Measurements from ENCODE around the gene C11orf91. TPM values are rescaled to one million over a fixed set of nuclear protein-coding genes. Genes with fewer than 3 reads are reported as not detected.

Gene C11orf91
- total RNA-seq, 2 donors from 2014 or later = 1.0 TPM; not detected in 1

- H3K4me1 ChIP-seq (ENCODE audit: control insufficient read depth, insufficient read depth, low read length) = no peaks in the 10 kb centered on the region
- peaks cover 9% of the 10 kb centered on the region for H3K9me3 Mint-ChIP-seq
- H3K4me1 Mint-ChIP-seq = peaks cover 21% of the 10 kb centered on the region
- no peak overlapping the region for H3K4me3 Mint-ChIP-seq
- no peaks in the 10 kb centered on the region for H3K27me3 Mint-ChIP-seq (ENCODE audit: insufficient read depth)
- no peak for DNase-seq
- WGBS, 2 experiments (ENCODE audit: insufficient coverage in 1 of 2, insufficient read length in 1 of 2) = 88 to 91% methylated on average over 5 of the region's 5 CpGs
- TF ChIP-seq CTCF (conservative IDR thresholded peaks at IDR 0.05) = no peak
- H3K27me3 ChIP-seq (ENCODE audit: control insufficient read depth, insufficient read depth, low read length, poor library complexity, severe bottlenecking) = no peaks in the 10 kb centered on the region
- H3K4me3 ChIP-seq (ENCODE audit: low read length) = no peak overlapping the region
- no peak overlapping the region for H3K27ac Mint-ChIP-seq
- no peak overlapping the region for H3K9ac ChIP-seq (ENCODE audit: extremely low read depth, low read length, poor library complexity, severe bottlenecking)
- H3K27ac ChIP-seq (ENCODE audit: low read depth, low read length) = no peak overlapping the region
- peaks cover 22% of the 10 kb centered on the region for H3K36me3 Mint-ChIP-seq (ENCODE audit: low read depth)
- H3K36me3 ChIP-seq (ENCODE audit: control insufficient read depth, insufficient read depth, low read length) = peaks cover 19% of the 10 kb centered on the region
- no peaks in the 10 kb centered on the region for H3K9me3 ChIP-seq (ENCODE audit: control insufficient read depth, low read length)
Observed at GRCh38 chr11:33725496-33725895, 24.9 kb upstream of the C11orf91 start.

- Mint-ChIP-seq H3K27me3 (ENCODE audit: insufficient read depth) (no peaks in the 10 kb centered on the region), H3K4me1 (peaks cover 21% of the 10 kb centered on the region), H3K36me3 (ENCODE audit: low read depth) (peaks cover 28% of the 10 kb centered on the region), H3K27ac (peak overlapping the region; percentile 74), H3K4me3 (no peak overlapping the region), H3K9me3 (peaks cover 9% of the 10 kb centered on the region)
- no peaks in the 10 kb centered on the region for H3K4me1 ChIP-seq (ENCODE audit: control insufficient read depth, insufficient read depth, low read length)
- H3K9ac ChIP-seq (ENCODE audit: extremely low read depth, low read length, poor library complexity, severe bottlenecking) = no peak overlapping the region
- no peak for DNase-seq
- no peak overlapping the region for H3K4me3 ChIP-seq (ENCODE audit: low read length)
- WGBS, 2 experiments (ENCODE audit: insufficient coverage in 1 of 2, insufficient read length in 1 of 2) = 80 to 90% methylated on average over 1 to 4 of the region's 4 CpGs
- peaks cover 21% of the 10 kb centered on the region for H3K36me3 ChIP-seq (ENCODE audit: control insufficient read depth, insufficient read depth, low read length)
- no peaks in the 10 kb centered on the region for H3K9me3 ChIP-seq (ENCODE audit: control insufficient read depth, low read length)
- H3K27ac ChIP-seq (ENCODE audit: low read depth, low read length) = peak overlapping the region; percentile 55
- TF ChIP-seq CTCF (conservative IDR thresholded peaks at IDR 0.05) = no peak
- H3K27me3 ChIP-seq (ENCODE audit: control insufficient read depth, insufficient read depth, low read length, poor library complexity, severe bottlenecking) = no peaks in the 10 kb centered on the region
Observed at GRCh38 chr11:33724644-33725035, 24.0 kb upstream of the C11orf91 start.

- 95% methylated on average over 4 to 6 of the region's 6 CpGs for WGBS, 2 experiments (ENCODE audit: insufficient coverage in 1 of 2, insufficient read length in 1 of 2)
- no peak overlapping the region for H3K9ac ChIP-seq (ENCODE audit: extremely low read depth, low read length, poor library complexity, severe bottlenecking)
- peaks cover 29% of the 10 kb centered on the region for H3K36me3 ChIP-seq (ENCODE audit: control insufficient read depth, insufficient read depth, low read length)
- peaks cover 21% of the 10 kb centered on the region for H3K36me3 Mint-ChIP-seq (ENCODE audit: low read depth)
- H3K27me3 ChIP-seq (ENCODE audit: control insufficient read depth, insufficient read depth, low read length, poor library complexity, severe bottlenecking) = no peaks in the 10 kb centered on the region
- DNase-seq = peak; percentile 63
- no peaks in the 10 kb centered on the region for H3K27me3 Mint-ChIP-seq (ENCODE audit: insufficient read depth)
- H3K9me3 Mint-ChIP-seq = peaks cover 6% of the 10 kb centered on the region
- H3K27ac ChIP-seq (ENCODE audit: low read depth, low read length) = no peak overlapping the region
- H3K4me3 ChIP-seq (ENCODE audit: low read length) = no peak overlapping the region
- no peak for TF ChIP-seq CTCF (conservative IDR thresholded peaks at IDR 0.05)
- H3K4me1 ChIP-seq (ENCODE audit: control insufficient read depth, insufficient read depth, low read length) = no peaks in the 10 kb centered on the region
- peaks cover 19% of the 10 kb centered on the region for H3K4me1 Mint-ChIP-seq
- H3K4me3 Mint-ChIP-seq = no peak overlapping the region
- H3K27ac Mint-ChIP-seq = no peak overlapping the region
- no peaks in the 10 kb centered on the region for H3K9me3 ChIP-seq (ENCODE audit: control insufficient read depth, low read length)
Observed at GRCh38 chr11:33723238-33723881, 22.7 kb upstream of the C11orf91 start.
